Measurements from ENCODE around the gene PLA2G4D. TPM values are rescaled to one million over a fixed set of nuclear protein-coding genes. Genes with fewer than 3 reads are reported as not detected.

Gene PLA2G4D
- total RNA-seq, 1 donor from 2014 or later, result not detected

DNA sequence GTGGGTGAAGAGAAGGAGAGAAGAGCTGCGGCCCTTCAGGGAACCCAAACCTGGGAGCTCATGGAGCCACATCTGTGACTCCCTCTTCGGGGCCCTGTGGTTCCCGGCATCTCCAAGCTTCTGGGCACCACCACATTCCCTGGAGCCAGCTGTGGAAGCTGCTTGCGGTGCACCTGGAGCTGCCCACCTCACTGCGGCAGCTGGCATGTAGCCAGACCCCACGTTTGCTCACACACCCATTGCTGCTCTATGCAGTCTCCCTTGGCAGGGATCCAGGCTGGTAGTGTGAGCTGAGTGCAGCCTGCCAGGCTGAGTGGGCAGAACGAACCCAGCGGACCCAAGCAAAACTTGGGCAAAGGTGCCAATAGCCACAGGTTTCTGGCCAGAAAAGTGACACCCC lies 56.7 kb downstream of the PLA2G4D start:
- Mint-ChIP-seq H3K4me3 (ENCODE audit: unreplicated experiment) (no peak overlapping the region), H3K9me3 (ENCODE audit: unreplicated experiment) (no peaks in the 10 kb centered on the region), H3K4me1 (ENCODE audit: low read depth, unreplicated experiment) (peaks cover 1% of the 10 kb centered on the region), H3K36me3 (ENCODE audit: unreplicated experiment) (no peaks in the 10 kb centered on the region), H3K27me3 (ENCODE audit: unreplicated experiment) (peaks cover 2% of the 10 kb centered on the region), H3K27ac (ENCODE audit: unreplicated experiment) (no peak overlapping the region)
- no peak for DNase-seq
- no peak for TF ChIP-seq CTCF (IDR thresholded peaks at IDR 0.05; ENCODE audit: partially characterized antibody, unreplicated experiment)

- TF ChIP-seq CTCF (IDR thresholded peaks at IDR 0.05; ENCODE audit: partially characterized antibody, unreplicated experiment), result no peak
- no peaks in the 10 kb centered on the region for H3K9me3 Mint-ChIP-seq (ENCODE audit: unreplicated experiment)
- no peak overlapping the region for H3K4me3 Mint-ChIP-seq (ENCODE audit: unreplicated experiment)
- H3K27me3 Mint-ChIP-seq (ENCODE audit: unreplicated experiment), result peaks cover 2% of the 10 kb centered on the region
- peaks cover 1% of the 10 kb centered on the region for H3K4me1 Mint-ChIP-seq (ENCODE audit: low read depth, unreplicated experiment)
- DNase-seq, result no peak
- no peak overlapping the region for H3K27ac Mint-ChIP-seq (ENCODE audit: unreplicated experiment)
- no peaks in the 10 kb centered on the region for H3K36me3 Mint-ChIP-seq (ENCODE audit: unreplicated experiment)
These were observed 57.4 kb downstream of the PLA2G4D start for GRCh38 chr15:42036966-42037365.

DNA sequence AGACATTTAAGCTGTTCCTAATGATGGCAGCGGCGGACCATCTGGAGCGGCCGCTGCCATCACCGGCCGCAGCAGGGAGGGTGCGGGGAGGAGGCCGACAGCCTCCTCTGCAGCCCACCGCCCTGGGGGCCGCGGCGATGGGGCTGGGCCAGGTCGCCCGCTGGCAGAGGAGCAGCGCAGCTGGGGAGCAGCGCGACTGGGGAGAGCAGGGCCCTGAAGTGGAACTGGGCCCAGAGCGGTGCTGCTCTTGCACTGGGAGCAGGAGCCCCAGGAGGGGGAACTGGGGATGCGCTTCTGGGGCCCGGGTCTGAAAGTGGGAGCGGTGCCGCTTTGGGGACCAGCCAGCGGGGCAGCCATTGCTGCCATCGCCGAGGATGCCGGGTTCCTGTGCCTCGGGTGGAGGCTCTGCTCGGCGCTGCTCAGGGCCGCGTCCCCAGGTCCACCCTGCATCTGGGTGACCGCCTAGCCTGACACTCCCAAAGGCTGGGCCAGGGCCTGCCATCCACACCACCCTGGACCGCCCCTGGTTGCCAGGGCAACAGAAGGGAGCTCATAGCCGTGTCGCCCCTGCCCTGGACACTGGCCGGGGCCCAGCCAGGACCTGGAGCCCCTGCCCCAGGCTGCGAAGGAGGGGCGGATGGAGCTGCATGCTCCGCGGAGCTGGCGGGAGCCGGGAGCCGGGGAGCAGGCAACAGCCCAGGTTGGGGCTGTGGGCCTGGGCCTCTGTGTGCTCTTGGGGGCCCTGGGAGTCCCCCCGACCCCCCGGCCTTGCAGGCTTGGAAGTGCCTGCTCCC lies 58.1 kb downstream of the PLA2G4D start:
- Mint-ChIP-seq H3K9me3 (ENCODE audit: unreplicated experiment) (no peaks in the 10 kb centered on the region), H3K4me1 (ENCODE audit: low read depth, unreplicated experiment) (peaks cover 1% of the 10 kb centered on the region)
- DNase-seq, result no peak

DNA sequence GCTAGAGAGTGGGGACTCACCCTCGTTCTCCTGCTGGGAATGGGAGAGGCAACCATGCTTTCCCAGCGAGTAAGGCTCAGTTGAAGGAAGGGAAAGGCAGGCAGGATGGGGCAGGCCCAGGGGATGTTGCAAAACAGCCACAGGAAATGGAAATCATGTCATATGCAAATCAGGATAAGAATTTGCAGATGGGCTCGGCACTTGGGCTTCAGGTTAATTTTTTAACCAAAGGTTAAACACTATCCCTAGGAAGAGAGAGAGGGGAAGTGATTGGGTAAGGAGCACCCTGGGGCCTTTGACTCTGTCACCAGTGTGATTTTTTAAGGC lies 59.0 kb downstream of the PLA2G4D start:
- no peaks in the 10 kb centered on the region for H3K36me3 Mint-ChIP-seq (ENCODE audit: unreplicated experiment)
- peaks cover 2% of the 10 kb centered on the region for H3K9me3 Mint-ChIP-seq (ENCODE audit: unreplicated experiment)
- peaks cover 1% of the 10 kb centered on the region for H3K4me1 Mint-ChIP-seq (ENCODE audit: low read depth, unreplicated experiment)
- no peak for DNase-seq
- no peaks in the 10 kb centered on the region for H3K27me3 Mint-ChIP-seq (ENCODE audit: unreplicated experiment)
- no peak for TF ChIP-seq CTCF (IDR thresholded peaks at IDR 0.05; ENCODE audit: partially characterized antibody, unreplicated experiment)
- H3K27ac Mint-ChIP-seq (ENCODE audit: unreplicated experiment), result no peak overlapping the region
- no peak overlapping the region for H3K4me3 Mint-ChIP-seq (ENCODE audit: unreplicated experiment)

More for the DNA sequence above, 58.1 kb downstream of the PLA2G4D start:
- Mint-ChIP-seq H3K4me3 (ENCODE audit: unreplicated experiment) (no peak overlapping the region), H3K27ac (ENCODE audit: unreplicated experiment) (no peak overlapping the region), H3K27me3 (ENCODE audit: unreplicated experiment) (no peaks in the 10 kb centered on the region), H3K36me3 (ENCODE audit: unreplicated experiment) (no peaks in the 10 kb centered on the region)
- TF ChIP-seq CTCF (IDR thresholded peaks at IDR 0.05; ENCODE audit: partially characterized antibody, unreplicated experiment), result no peak

DNA sequence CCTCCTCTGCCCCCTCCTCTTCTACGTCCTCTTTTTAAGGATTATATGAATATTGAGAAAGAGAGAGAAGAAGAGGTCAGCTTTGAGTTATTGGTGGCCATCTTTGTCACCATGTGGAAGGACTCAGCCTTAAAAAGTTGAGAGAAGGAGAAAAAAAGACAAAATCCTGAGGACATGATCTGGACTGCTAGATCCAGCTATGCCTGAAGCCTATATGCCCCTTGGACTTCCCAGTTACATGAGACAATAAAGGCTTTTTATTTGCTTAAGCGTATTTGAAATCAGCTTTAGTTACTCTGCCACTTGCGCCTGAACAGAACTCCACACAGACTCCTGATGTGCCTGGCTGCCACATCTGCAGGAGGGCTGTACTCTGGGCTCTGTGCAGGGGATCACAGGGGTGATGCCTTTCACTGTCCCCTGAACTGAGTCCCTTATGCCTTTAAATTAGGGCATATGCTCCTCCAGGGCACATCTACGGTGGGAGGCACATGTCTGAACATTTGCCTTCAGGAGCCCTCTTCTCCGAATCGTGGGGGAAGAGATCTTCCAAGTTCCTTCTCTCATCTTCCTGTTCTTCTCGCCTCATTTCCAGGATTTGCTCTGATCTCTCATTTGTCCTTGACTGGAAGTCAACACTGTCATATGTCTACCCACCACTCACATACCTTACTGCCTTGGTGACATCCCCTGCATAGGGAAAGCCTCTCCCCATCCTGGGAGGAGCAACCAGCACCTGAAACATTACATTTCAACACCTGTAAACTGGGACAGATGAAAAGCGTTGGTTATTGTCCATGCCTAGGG lies 59.5 kb downstream of the PLA2G4D start:
- Mint-ChIP-seq H3K27me3 (ENCODE audit: unreplicated experiment) (no peaks in the 10 kb centered on the region), H3K36me3 (ENCODE audit: unreplicated experiment) (no peaks in the 10 kb centered on the region), H3K4me3 (ENCODE audit: unreplicated experiment) (no peak overlapping the region), H3K27ac (ENCODE audit: unreplicated experiment) (no peak overlapping the region), H3K9me3 (ENCODE audit: unreplicated experiment) (peaks cover 2% of the 10 kb centered on the region), H3K4me1 (ENCODE audit: low read depth, unreplicated experiment) (peaks cover 1% of the 10 kb centered on the region)
- DNase-seq, result no peak
- TF ChIP-seq CTCF (IDR thresholded peaks at IDR 0.05; ENCODE audit: partially characterized antibody, unreplicated experiment), result no peak
